H1 (cell line): ENCODE data around the gene FBXL17. TPM values are rescaled to one million over a fixed set of nuclear protein-coding genes. Genes with fewer than 3 reads are reported as not detected.

Source experiments
- CTCF ChIA-PET: fragments of 300-600 bp; sonication (Branson Sonifier 250); formaldehyde crosslinking; loops from one replicate; lab custom pipeline; 2021; ENCODE audit not compliant: partially characterized antibody; lab: Charles Lee
- POLR2A ChIA-PET: fragments of 300-600 bp; sonication (Branson Sonifier 250); formaldehyde crosslinking; loops from one replicate; lab custom pipeline; 2021; ENCODE audit warnings: inconsistent platforms; ENCODE audit not compliant: partially characterized antibody; lab: Charles Lee
- DNase-seq, 2 experiments: peaks; one replicate each; pipeline versions ENCODE4 v3.0.0 to v3.0.0-alpha.2; 2010 to 2022; ENCODE audit warnings: low spot score in 2 of 2, low read depth in 1 of 2, mixed read lengths in 1 of 2
- FAIRE-seq: peaks from 2 replicates; lab custom pipeline; 2011; peaks lifted over from hg19 to GRCh38; lab: Jason Lieb, UNC
- H2AFZ ChIP-seq: 2 replicates; pipeline ENCODE4 v1.8.1; 2012; ENCODE audit warnings: low read length, inconsistent platforms
- H2AK5ac ChIP-seq: 2 replicates; pipeline ENCODE4 v1.6.1; 2013; ENCODE audit warnings: low read depth, low read length
- H2BK120ac ChIP-seq: replicated peaks from 2 replicates; pipeline ENCODE3; 2013; ENCODE audit warnings: low read depth, low read length, inconsistent platforms
- H2BK12ac ChIP-seq: 2 replicates; pipeline ENCODE4 v1.6.1; 2013; ENCODE audit warnings: low read depth, low read length
- H2BK15ac ChIP-seq: 2 replicates; pipeline ENCODE4 v1.6.1; 2013; ENCODE audit warnings: low read length
- H2BK20ac ChIP-seq: 2 replicates; pipeline ENCODE4 v1.6.1; 2013; ENCODE audit warnings: low read length
- H2BK5ac ChIP-seq: 2 replicates; pipeline ENCODE4 v1.6.1; 2013; ENCODE audit warnings: low read depth, low read length
- H3K14ac ChIP-seq: 2 replicates; pipeline ENCODE4 v1.6.1; 2013; ENCODE audit warnings: inconsistent platforms; ENCODE audit not compliant: insufficient read length
- H3K18ac ChIP-seq: 2 replicates; pipeline ENCODE4 v1.6.1; 2013; ENCODE audit warnings: low read length; ENCODE audit errors: extremely low read depth
- H3K23ac ChIP-seq: 2 replicates; pipeline ENCODE4 v1.6.1; 2013; ENCODE audit warnings: inconsistent platforms; ENCODE audit not compliant: insufficient read length
- H3K23me2 ChIP-seq: 2 replicates; pipeline ENCODE4 v1.6.1; 2013; ENCODE audit warnings: low read depth, low read length
- H3K27ac ChIP-seq: 2 replicates; pipeline ENCODE4 v1.6.1; 2011; ENCODE audit warnings: low read depth, low read length, inconsistent platforms
- H3K27me3 ChIP-seq, 4 experiments: replicated peaks in 1 of 4; 1 replicate in 1 of 4; 2 replicates in 3 of 4; pipeline versions ENCODE4 v1.6.1 to v1.8.1; 2011 to 2013; ENCODE audit warnings: low read length in 3 of 4, mild to moderate bottlenecking in 3 of 4, inconsistent platforms in 2 of 4, mixed read lengths in 2 of 4, moderate library complexity in 1 of 4; ENCODE audit not compliant: control insufficient read depth in 3 of 4, insufficient read depth in 3 of 4; ENCODE audit errors: extremely low read depth in 1 of 4
- H3K36me3 ChIP-seq, 4 experiments: 2 replicates each; pipeline versions ENCODE4 v1.6.1 to v1.8.1; 2011 to 2013; ENCODE audit warnings: mild to moderate bottlenecking in 4 of 4, low read length in 3 of 4, moderate library complexity in 2 of 4, control low read depth in 1 of 4, inconsistent platforms in 1 of 4; ENCODE audit not compliant: insufficient read depth in 4 of 4, control insufficient read depth in 2 of 4
- H3K4ac ChIP-seq: replicated peaks from 2 replicates; pipeline ENCODE3; 2013; ENCODE audit warnings: low read length, low read depth, mixed read lengths, inconsistent platforms; ENCODE audit not compliant: insufficient read length
- H3K4me1 ChIP-seq, 4 experiments: replicated peaks in 1 of 4; 1 replicate in 1 of 4; 2 replicates in 3 of 4; pipeline versions ENCODE4 v1.6.1 to v1.8.1; 2011 to 2013; ENCODE audit warnings: low read length in 3 of 4, inconsistent platforms in 2 of 4, mixed read lengths in 1 of 4; ENCODE audit not compliant: insufficient read depth in 4 of 4, control insufficient read depth in 3 of 4
- H3K4me2 ChIP-seq, 2 experiments: 2 replicates each; pipeline versions ENCODE4 v1.6.1 to v1.8.1; 2011 to 2013; ENCODE audit warnings: low read depth in 2 of 2, low read length in 2 of 2, control low read depth in 1 of 2, inconsistent platforms in 1 of 2, mild to moderate bottlenecking in 1 of 2; ENCODE audit not compliant: insufficient read depth in 1 of 2
- H3K4me3 ChIP-seq, 4 experiments: fragments of 200-600, 300-600 bp in 1 of 4; sonication (generic), shearing (Covaris generic), sonication (Bioruptor Twin) in 1 of 4; 2 replicates each; pipeline versions ENCODE4 v1.5.1 to v1.8.1; 2011 to 2016; ENCODE audit warnings: low read length in 4 of 4, low read depth in 3 of 4, control low read depth in 2 of 4, inconsistent platforms in 2 of 4, mild to moderate bottlenecking in 2 of 4, mixed read lengths in 1 of 4, moderate library complexity in 1 of 4; ENCODE audit not compliant: insufficient read depth in 2 of 4; ENCODE audit errors: extremely low read depth in 1 of 4
- H3K56ac ChIP-seq: replicated peaks from 2 replicates; pipeline ENCODE3; 2013; ENCODE audit warnings: low read depth, mild to moderate bottlenecking, mixed read lengths, low read length, inconsistent platforms; ENCODE audit not compliant: insufficient read length
- H3K79me1 ChIP-seq: 2 replicates; pipeline ENCODE4 v1.6.1; 2013; ENCODE audit warnings: low read depth, low read length, control low read depth
- H3K79me2 ChIP-seq, 2 experiments: 2 replicates each; pipeline versions ENCODE4 v1.6.1 to v1.8.1; 2012 to 2013; ENCODE audit warnings: low read length in 2 of 2, mild to moderate bottlenecking in 2 of 2, inconsistent platforms in 1 of 2; ENCODE audit not compliant: insufficient read depth in 2 of 2, control insufficient read depth in 1 of 2
- H3K9ac ChIP-seq, 4 experiments: replicated peaks in 1 of 4; 1 replicate in 1 of 4; 2 replicates in 3 of 4; pipeline versions ENCODE4 v1.6.1 to v1.8.1; 2011 to 2013; ENCODE audit warnings: low read depth in 3 of 4, low read length in 3 of 4, control low read depth in 2 of 4, mild to moderate bottlenecking in 2 of 4, moderate library complexity in 2 of 4, inconsistent platforms in 1 of 4; ENCODE audit errors: extremely low read depth in 1 of 4
- H3K9me3 ChIP-seq, 2 experiments: 2 replicates each; pipeline versions ENCODE4 v1.6.1 to v1.8.1; 2012 to 2013; ENCODE audit warnings: mild to moderate bottlenecking in 2 of 2, moderate library complexity in 2 of 2, control low read depth in 1 of 2, inconsistent platforms in 1 of 2, low read depth in 1 of 2, low read length in 1 of 2, mixed read lengths in 1 of 2; ENCODE audit not compliant: insufficient read depth in 2 of 2
- H4K20me1 ChIP-seq, 2 experiments: replicated peaks in 1 of 2; 2 replicates each; pipeline versions ENCODE3 to v1.8.1; 2011 to 2013; ENCODE audit warnings: inconsistent platforms in 2 of 2, low read length in 2 of 2, mild to moderate bottlenecking in 1 of 2; ENCODE audit not compliant: insufficient read depth in 2 of 2, control insufficient read depth in 1 of 2
- H4K5ac ChIP-seq: 2 replicates; pipeline ENCODE4 v1.6.1; 2013; ENCODE audit warnings: low read length, low read depth, mixed read lengths, inconsistent platforms; ENCODE audit not compliant: insufficient read length
- H4K8ac ChIP-seq: 2 replicates; pipeline ENCODE4 v1.8.0; 2013; ENCODE audit warnings: mild to moderate bottlenecking, moderate library complexity, low read length, inconsistent platforms; ENCODE audit not compliant: insufficient read depth; ENCODE audit errors: extremely low read depth
- H4K91ac ChIP-seq: replicated peaks from 2 replicates; pipeline ENCODE3; 2013; ENCODE audit warnings: low read length, mixed read lengths, inconsistent platforms; ENCODE audit not compliant: insufficient read length
- ATF2 ChIP-seq: IDR thresholded peaks from 2 replicates; pipeline ENCODE4 v1.6.1; 2012; ENCODE audit warnings: low read length, inconsistent platforms
- CTBP2 ChIP-seq: IDR thresholded peaks from 2 replicates; pipeline ENCODE4 v1.7.0; 2011; ENCODE audit warnings: borderline replicate concordance, mild to moderate bottlenecking, moderate library complexity, mixed read lengths, low read length; ENCODE audit not compliant: insufficient read depth, insufficient read length
- EZH2 ChIP-seq: fragments of 200-600 bp; sonication (generic); IDR thresholded peaks from 2 replicates; pipeline ENCODE4 v1.7.1; 2012; ENCODE audit warnings: low read depth, mild to moderate bottlenecking, moderate library complexity, low read length, inconsistent platforms; ENCODE audit not compliant: severe bottlenecking
- RFX5 ChIP-seq: IDR thresholded peaks from 2 replicates; pipeline ENCODE4 v1.6.1; 2011; ENCODE audit warnings: low read depth, low read length, improper control_type of control experiment, borderline replicate concordance
- RNF2 ChIP-seq: fragments of 200-900, 300-1000 bp; sonication (generic); IDR thresholded peaks from 2 replicates; pipeline ENCODE4 v1.7.1; 2016; ENCODE audit warnings: borderline replicate concordance, low read depth, mild to moderate bottlenecking, antibody characterized with exemption, low read length; ENCODE audit not compliant: poor library complexity, severe bottlenecking; ENCODE audit errors: missing control alignments
- SP1 ChIP-seq: IDR thresholded peaks from 2 replicates; pipeline ENCODE4 v1.6.1; 2011; ENCODE audit warnings: low read depth, low read length
- SP4 ChIP-seq: IDR thresholded peaks from 2 replicates; pipeline ENCODE4 v1.6.1; 2012; ENCODE audit warnings: low read length, inconsistent platforms
- TAF1 ChIP-seq: IDR thresholded peaks from 2 replicates; pipeline ENCODE4 v1.6.1; 2011; ENCODE audit warnings: mild to moderate bottlenecking, low read depth, low read length
- TBP ChIP-seq: IDR thresholded peaks from 2 replicates; pipeline ENCODE4 v1.6.1; 2011; ENCODE audit warnings: low read depth, low read length, improper control_type of control experiment
- WGBS, 2 experiments: shearing (Covaris generic) in 1 of 2; methylation state at CpG; one replicate each; pipeline versions ENCODE4 v1.1.6 to v1.1.7; 2013 to 2015; ENCODE audit warnings: low lambda C conversion rate in 2 of 2, mixed read lengths in 2 of 2, inconsistent platforms in 1 of 2, low coverage in 1 of 2, missing lambda C conversion rate in 1 of 2; ENCODE audit not compliant: insufficient replicate concordance in 2 of 2, insufficient coverage in 1 of 2, insufficient read length in 1 of 2; ENCODE audit errors: extremely low coverage in 1 of 2, missing lambda C conversion rate in 1 of 2; 5-methylcytosine and 5-hydroxymethylcytosine counted together
- polyA plus RNA-seq, 7 experiments: library from polyadenylated mRNA; depleted of rRNA in 3 of 7; stranded (reverse) in 5 of 7; unstranded in 2 of 7; fragments of >200 nt in 5 of 7; fragments of 200-250 nt in 2 of 7; gene quantifications; 1 replicate in 5 of 7; 2 replicates in 1 of 7; 4 replicates in 1 of 7; pipeline versions ENCODE4 v1.2.1 to v1.2.3, GENCODE V29; 2011 to 2013; ENCODE audit warnings: missing spikeins in 2 of 7, mixed read lengths in 2 of 7
- total RNA-seq: library from RNA; stranded (reverse); fragmentation: NEBNext Ultra II Directional; extraction: Animal tissue kit (Norgen Biotek cat#: 25700); gene quantifications from 2 replicates; pipeline ENCODE4 v1.2.1, GENCODE V29; 2021

The FBXL17 gene
- total and polyA plus RNA-seq, 2 of the 8 experiments (the other 6 are each of a cell fraction or from before 2014, with no cell fraction given), result 0.35 to 4.3 TPM

- H3K9ac ChIP-seq, result no peak overlapping the region
- WGBS, 2 experiments, result 70% methylated on average over 1 of the region's 1 CpG; no CpG with 5 or more reads in 1 of the 2 experiments
- DNase-seq (no peak), FAIRE-seq (no peak)
- H3K14ac ChIP-seq, result no peak overlapping the region
- H3K79me1 ChIP-seq, result no peaks in the 10 kb centered on the region
- H3K18ac ChIP-seq, result no peak overlapping the region
- H3K79me2 ChIP-seq, result no peaks in the 10 kb centered on the region
- no peaks in the 10 kb centered on the region for H4K20me1 ChIP-seq
- POLR2A ChIA-PET, result no interaction called here
- no peak overlapping the region for H3K27ac ChIP-seq
- H3K4me2 ChIP-seq, result no peak overlapping the region
- no peak overlapping the region for H4K5ac ChIP-seq
- no peak overlapping the region for H2BK20ac ChIP-seq
- H3K23ac ChIP-seq, result no peak overlapping the region
- H3K4me1 ChIP-seq, result peaks cover 0 to 2% (median 0%) of the 10 kb centered on the region in 4 experiments; a peak in 3 of 7 replicates
- H3K4ac ChIP-seq, result no peak overlapping the region
- no peaks in the 10 kb centered on the region for H3K36me3 ChIP-seq
- H3K9me3 ChIP-seq, result no peaks in the 10 kb centered on the region
- H2BK12ac ChIP-seq, result no peak overlapping the region
- no peak overlapping the region for H2BK5ac ChIP-seq
- no peak overlapping the region for H3K56ac ChIP-seq
- H3K23me2 ChIP-seq, result no peaks in the 10 kb centered on the region
- TF ChIP-seq EZH2 (no peak), TAF1 (no peak), SP4 (no peak), SP1 (no peak), CTBP2 (no peak), ATF2 (no peak), RFX5 (no peak), RNF2 (no peak), TBP (no peak)
- H3K4me3 ChIP-seq, result no peak overlapping the region
- H2BK15ac ChIP-seq, result no peak overlapping the region
- CTCF ChIA-PET, result interaction anchor here (3.0 kb wide), 1 partner anchor 16 kb away, joined by 13 read pairs; no protein-coding TSS in a partner anchor
- H2AFZ ChIP-seq, result no peak overlapping the region
- H2AK5ac ChIP-seq, result no peak overlapping the region
- no peak overlapping the region for H4K8ac ChIP-seq
- H3K27me3 ChIP-seq, result no peaks in the 10 kb centered on the region
- H4K91ac ChIP-seq, result no peak overlapping the region
- no peak overlapping the region for H2BK120ac ChIP-seq
These were observed 105.5 kb downstream of the FBXL17 start for GRCh38 chr5:108276187-108277050.
